HEK293T (cell line): ENCODE data around the gene CD207.

ENCODE experiments used
- ARNT ChIP-seq: fragments of 450-650 bp; IDR thresholded peaks from 2 replicates; pipeline ENCODE4 v1.6.1; 2017; ENCODE audit warnings: mild to moderate bottlenecking
- BHLHE40 ChIP-seq: fragments of 450-650 bp; IDR thresholded peaks from 2 replicates; pipeline ENCODE4 v1.6.1; 2016; ENCODE audit warnings: mild to moderate bottlenecking, moderate library complexity, borderline replicate concordance
- ELF4 ChIP-seq: fragments of 450-650 bp; IDR thresholded peaks from 2 replicates; pipeline ENCODE4 v1.6.1; 2017; ENCODE audit warnings: antibody characterized with exemption
- FOXA1 ChIP-seq: fragments of 450-650 bp; IDR thresholded peaks from 2 replicates; pipeline ENCODE4 v1.6.1; 2016; ENCODE audit warnings: mild to moderate bottlenecking
- FOXK2 ChIP-seq: fragments of 450-650 bp; IDR thresholded peaks from 2 replicates; pipeline ENCODE4 v1.6.1; 2016; ENCODE audit warnings: mild to moderate bottlenecking
- FOXM1 ChIP-seq: fragments of 450-650 bp; IDR thresholded peaks from 2 replicates; pipeline ENCODE4 v1.6.1; 2017; ENCODE audit warnings: mild to moderate bottlenecking, borderline replicate concordance
- HDGF ChIP-seq: fragments of 450-650 bp; IDR thresholded peaks from 2 replicates; pipeline ENCODE4 v1.6.1; 2017; ENCODE audit warnings: antibody characterized with exemption, borderline replicate concordance
- NFRKB ChIP-seq: fragments of 450-650 bp; IDR thresholded peaks from 2 replicates; pipeline ENCODE4 v1.6.1; 2016; ENCODE audit warnings: mild to moderate bottlenecking, moderate library complexity
- SP1 ChIP-seq: fragments of 450-650 bp; IDR thresholded peaks from 2 replicates; pipeline ENCODE4 v1.6.1; 2017
- SUZ12 ChIP-seq: fragments of 450-650 bp; IDR thresholded peaks from 2 replicates; pipeline ENCODE4 v1.6.1; 2016; ENCODE audit warnings: mild to moderate bottlenecking
- ZNF384 ChIP-seq: fragments of 450-650 bp; IDR thresholded peaks from 2 replicates; pipeline ENCODE4 v1.6.1; 2016

DNA sequence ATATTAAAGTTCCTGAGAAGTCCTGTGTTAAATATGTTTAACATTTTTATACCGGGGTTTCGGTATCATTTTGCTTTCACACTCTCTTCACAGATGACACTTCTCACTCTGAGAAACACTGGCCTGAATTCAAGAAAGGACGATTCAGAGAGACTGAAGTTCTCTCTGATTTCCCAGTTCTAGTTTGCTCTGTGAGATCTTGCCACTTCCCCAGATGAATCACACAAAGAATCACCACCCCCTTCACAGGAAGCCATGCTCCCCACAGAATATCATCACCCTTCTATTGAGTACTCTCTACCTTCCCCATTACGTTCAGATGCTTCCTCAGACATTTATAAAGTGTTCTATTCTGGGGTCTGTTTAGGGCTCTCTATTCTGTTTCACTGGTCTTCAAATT is 16.1 kb upstream of the CD207 start:
- TF ChIP-seq SUZ12 (no peak), FOXK2 (no peak), FOXM1 (no peak), SP1 (no peak), BHLHE40 (no peak), FOXA1 (no peak), HDGF (no peak), ZNF384 (no peak), ELF4 (no peak), ARNT (no peak), NFRKB (no peak)
